CD4-positive, alpha-beta T cell treated with Interleukin-10 for 1 hour (primary cell): ENCODE results near the gene MAPK8.

Experiments
- DNase-seq: peaks from one replicate; pipeline ENCODE4 v3.0.0-alpha.2; 2020

MAPK8 gene

DNA sequence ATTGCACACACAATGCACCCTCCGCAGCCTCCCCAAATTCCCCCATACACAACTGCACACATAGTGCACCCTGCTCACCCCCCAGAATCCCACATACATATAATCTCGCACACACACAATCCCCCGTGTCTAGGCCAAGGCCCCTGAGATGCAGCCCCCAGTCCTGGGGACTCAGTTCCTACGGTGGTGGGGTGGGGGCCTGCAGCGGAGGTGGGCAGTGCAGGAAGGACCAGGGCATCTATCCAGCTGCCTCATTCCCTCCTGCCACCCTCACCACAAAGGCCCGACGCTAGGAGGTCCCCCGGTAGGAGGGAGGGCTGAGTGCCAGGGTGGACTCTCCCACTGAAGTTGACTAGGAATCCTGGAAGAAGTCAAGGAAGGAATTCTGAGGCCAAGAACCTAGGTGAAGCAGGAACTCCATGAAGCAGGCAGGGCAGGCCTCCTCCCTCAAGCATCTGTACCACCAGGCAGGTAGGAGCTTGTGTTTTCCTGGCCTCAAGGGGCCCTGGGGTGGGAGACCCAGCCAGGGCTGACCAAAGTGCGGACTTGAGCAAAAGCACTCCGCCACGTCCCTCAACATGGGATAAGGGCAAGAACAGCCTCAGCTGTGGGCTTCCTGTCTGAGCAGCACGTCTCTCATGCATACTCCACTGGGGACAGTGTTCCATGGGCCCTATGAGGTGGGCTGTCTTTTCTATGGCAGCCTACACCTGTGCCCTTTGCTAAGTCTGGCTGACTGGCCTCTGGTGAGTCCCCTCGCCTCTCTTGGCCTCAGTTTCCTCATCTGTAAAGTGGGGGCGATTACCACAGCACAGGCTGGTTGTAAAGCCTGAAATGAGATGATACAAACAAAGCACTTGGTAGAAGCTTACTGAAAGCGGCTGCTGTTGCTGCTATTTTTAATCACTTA lies 145.7 kb downstream of the MAPK8 start:
- no peak for DNase-seq

- no peak for DNase-seq
These were observed 146.5 kb downstream of the MAPK8 start for GRCh38 chr10:48452879-48453412.

GRCh38 chr10:48453451-48454301 lies 147.2 kb downstream of the MAPK8 start:
- DNase-seq, result no peak

GRCh38 chr10:48454302-48455054 lies 148.0 kb downstream of the MAPK8 start:
- no peak for DNase-seq

- no peak for DNase-seq
These were observed 148.5 kb downstream of the MAPK8 start for GRCh38 chr10:48455055-48455391.

DNA sequence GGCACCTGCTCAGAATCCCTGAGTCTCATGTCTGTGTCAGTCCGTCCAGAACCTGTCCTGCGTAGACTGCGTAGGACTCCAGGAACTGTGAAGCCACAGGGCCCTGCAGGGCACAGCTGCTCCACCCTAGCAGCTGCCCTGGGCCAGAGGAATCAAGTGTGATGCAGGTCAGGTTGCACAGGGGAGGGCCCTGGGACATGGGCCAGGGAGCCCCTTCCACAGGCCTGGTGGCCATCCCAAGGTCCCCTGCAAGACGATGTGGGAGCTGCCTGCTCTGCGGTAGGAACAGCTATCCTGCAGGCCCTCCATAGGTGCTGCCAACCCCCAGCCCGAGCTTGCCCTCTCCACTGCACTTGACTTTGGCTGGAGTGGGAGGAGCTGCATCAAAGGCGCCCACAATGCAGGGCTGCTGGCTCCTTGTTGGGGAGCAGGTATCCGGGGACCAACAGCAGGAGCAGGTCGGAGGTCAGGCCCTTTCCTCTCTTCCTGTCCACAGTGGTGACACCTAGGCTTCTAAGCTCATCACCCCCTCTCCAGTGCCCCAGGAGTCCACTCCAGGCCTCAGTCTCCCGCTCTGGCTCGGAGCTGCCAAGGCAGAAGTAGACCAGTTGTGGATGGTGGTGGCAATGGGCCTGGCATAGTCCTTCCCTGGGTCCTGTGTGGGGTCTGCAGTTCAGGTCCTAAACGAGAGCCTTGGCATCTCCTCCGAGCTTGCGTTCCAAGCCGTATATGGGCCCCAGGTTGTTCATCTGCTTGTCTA lies 149.1 kb downstream of the MAPK8 start:
- DNase-seq, result no peak

DNA sequence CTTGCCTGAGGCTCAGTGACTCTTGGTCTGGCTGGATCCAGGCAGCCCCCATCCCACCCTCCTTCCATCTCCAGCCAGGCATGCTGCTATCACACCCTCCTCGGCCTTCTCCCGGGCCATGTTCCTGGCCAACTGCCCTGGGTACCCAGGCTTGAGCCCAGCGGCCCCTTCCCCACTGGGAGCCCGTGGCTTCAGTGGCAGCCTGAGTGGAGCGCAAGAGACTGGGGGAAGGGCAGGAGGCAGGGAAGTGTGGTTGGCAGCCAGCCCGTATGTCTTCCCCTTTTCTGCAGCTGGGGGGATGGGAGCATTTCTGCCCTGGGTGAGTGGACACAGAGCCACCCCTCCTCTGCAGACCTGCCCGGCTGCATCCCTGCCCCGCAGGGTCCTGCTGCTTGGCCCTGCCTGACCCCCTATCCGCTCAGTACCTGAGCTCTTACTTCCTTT lies 149.9 kb downstream of the MAPK8 start:
- no peak for DNase-seq

GRCh38 chr10:48456808-48457761 lies 150.6 kb downstream of the MAPK8 start:
- no peak for DNase-seq

GRCh38 chr10:48457949-48458661 lies 151.6 kb downstream of the MAPK8 start:
- DNase-seq, result no peak

DNA sequence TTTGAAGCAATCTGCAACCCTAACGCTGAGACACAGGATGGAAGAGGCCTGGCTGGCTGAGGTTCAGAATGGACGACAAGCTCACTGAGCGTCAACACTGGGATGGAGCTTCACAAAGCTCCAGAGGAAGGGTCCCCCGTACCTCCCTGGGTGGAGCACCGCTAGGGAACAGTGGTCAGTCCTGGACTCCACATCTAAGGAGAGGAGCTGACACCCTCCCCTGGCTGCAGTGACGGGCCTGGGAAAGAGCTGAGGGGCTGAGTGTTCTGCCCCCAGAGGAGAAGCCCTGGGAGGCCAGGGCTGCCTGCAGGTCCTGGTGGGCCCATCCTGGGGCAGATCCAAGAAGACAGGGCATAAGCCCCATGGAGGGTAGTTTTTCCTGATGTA lies 152.2 kb downstream of the MAPK8 start:
- DNase-seq, result no peak

DNA sequence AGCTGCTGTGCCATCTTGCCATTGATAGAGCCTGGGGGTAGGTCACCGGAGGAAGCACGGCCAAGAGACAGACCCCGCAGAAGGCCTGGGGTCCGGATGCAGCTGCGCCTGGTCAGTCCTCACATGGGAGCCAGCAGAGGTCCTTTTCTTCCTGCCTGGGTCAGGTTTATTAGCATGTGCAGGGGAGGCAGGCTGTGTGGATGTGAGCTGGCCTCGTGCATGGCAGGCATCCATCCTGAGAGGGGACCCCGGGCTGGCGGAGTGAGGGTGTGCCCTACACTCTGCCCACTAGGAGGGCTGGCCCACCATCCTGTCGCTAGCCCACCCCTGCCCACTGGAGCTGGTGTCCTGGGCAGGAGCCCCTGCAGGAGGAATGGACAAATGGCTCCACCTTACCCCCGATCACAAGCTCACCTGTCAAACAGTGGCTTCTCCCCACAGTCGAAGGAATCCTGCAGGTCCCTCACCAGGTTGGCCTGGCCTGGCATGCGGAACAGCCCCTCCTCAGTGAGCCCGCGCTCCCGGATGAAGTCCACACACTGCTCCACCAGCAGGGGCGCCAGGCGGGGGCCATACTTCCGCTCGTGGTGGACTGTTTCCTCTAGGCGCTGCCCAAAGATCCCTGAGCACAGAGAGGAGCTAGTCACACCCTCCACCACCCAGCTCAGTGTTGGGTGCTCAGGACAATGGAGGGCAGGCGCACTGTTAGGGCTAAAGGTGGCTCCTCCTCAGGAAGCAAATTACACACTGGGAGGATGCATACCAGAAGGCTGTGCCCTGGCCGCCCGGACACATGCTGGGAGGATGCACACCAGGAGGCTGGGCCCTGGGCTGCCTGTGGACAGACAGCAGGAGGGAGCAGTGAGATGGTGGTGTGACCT lies 153.0 kb downstream of the MAPK8 start:
- no peak for DNase-seq

DNA sequence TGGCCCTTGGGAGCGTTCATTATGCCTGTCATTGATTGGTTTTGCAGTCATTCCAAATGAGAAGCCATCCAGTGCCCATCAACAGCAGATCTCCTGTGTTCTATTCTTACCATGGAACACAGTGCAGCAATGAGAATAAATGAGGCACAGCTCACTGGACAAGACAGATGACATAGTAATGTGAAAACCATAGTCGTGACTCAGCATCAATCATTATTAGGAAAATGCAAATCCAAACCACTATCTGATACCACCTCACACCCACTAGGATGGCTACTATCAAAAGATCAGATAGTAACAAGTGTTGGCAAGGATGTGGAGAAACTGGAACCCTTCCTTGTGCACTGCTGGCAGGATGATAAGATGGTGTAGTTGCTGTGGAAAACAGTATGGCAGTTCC lies 153.7 kb downstream of the MAPK8 start:
- no peak for DNase-seq

DNA sequence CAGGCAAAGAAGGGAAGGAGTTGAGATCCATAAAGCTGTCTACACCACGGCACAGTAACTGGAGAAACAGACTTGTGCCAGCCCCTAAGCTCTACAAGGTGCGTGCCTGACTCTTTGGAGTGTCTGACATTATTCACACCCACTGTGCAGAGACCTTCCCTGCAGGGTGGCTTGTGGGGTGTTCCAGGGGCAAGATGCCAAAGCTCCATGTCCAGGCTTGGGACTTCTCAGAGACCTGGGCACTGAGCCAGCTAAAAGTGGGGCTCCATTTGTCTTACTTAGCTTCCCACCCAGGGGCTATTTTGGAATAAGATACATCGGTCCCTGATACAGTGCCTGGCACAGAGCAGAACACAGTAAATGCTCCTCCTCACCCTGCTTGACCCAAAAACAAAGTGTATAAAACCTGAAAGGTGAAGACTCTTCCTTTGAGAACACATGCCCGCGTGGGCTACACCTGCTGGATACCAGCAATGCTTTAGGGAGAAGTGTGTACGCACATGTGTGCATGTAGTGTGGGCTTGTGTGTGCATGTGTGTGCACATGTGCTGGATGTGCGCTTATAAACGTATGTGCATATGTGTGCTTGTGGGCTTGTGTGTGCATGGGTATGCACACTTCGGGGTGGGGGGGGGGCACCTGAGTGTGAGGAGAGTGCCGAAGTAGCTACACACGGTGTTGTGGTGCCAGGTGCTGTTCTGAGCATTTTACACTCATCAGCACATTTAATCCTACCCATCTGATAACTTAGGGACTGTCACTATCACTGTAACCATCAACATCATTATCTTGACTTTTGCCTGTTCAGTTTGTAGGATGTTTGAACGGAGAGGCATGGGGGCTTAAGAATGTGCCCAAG lies 155.4 kb downstream of the MAPK8 start:
- no peak for DNase-seq

DNA sequence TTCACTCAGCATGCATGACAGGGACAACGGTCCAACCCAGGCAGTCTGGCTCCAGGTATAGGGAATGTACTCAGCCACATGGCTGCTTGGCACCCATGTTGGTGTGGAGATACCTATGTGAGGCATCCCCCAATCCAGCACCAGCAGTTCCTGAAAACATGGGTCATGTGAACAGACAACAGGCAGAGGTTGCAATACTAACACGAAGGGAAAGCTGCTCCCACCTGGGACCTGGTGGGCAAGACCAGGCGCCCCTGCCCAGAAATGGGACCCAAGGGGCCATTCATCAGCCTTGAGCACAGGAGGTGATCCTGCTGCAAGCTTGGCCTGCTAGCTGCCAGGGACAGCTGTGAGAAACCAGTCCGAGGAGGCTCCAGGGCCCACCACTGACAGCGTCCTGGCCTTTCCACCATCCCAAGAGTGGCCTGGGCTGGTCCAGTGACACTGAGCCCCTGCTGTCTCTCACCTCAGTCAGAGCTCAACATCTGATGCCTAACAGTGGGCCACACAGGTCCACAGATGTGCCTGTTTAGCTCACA lies 156.1 kb downstream of the MAPK8 start:
- DNase-seq, result no peak

DNA sequence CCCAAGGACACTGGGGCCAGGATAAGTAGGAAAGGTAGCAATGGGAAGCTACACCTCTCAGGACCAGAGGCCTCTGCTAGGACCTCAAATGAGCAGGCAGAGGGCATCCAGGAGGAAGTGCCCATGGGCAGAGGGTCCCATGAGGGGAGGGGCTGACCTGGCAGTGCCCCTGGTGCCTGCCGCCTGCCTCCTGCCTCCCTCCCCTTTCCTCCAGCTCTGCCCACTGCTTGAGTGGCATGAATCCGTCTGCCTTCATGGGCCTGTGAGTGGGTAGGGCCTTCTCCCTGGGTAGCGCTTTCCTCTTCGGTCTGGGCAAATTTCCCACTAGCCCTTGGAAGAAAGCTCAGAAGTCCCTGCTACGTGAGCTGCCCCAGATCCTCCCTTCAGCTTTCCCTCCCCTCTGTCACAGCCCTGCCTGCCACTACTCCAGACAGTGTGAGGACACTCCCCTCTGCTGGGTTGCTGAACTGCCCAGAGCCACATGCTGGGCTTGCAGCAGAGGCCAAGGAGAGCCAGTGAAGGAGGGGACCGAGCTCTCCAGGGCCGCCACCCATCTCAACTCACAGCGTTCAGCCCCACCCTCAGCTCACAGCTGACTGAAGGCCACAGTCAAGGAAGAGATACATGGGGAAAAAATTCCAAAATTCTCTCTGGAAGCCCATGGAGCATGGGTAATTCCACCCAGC lies 157.0 kb downstream of the MAPK8 start:
- no peak for DNase-seq

GRCh38 chr10:48464121-48464870 lies 157.8 kb downstream of the MAPK8 start:
- no peak for DNase-seq
